HG02973 (cell line): Measurements from ENCODE around the gene RNF13.
"Not testable (repeated sequence)": the region's sequence is repeated elsewhere in the genome, so short reads cannot be mapped to it uniquely, and the experiment has no call there.

Experiments
- ATAC-seq: cut with Tn5 transposase; IDR thresholded peaks from one replicate; pipeline ENCODE4 v1.9.1; 2021; ENCODE audit warnings: moderate library complexity; ENCODE audit not compliant: unreplicated experiment

RNF13 gene

DNA sequence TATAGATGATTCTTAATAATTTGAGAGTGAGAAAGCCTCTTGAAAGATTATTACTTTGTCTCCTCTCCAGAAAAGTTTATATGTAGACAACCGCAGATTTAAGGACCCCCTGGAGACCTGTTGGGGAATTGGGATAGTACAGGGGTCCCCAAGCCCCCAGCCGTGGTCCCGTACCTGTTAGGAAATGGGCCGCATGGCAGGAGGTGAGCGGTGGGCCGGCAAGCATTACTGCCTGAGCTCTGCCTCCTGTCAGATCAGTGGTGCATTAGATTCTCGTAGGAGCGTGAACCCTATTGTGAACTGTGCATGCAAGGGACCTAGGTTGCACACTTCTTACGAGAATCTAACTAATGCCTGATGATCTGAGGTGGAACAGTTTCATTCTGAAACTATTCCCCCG is 79.4 kb downstream of the RNF13 start:
- ATAC-seq = no peak

DNA sequence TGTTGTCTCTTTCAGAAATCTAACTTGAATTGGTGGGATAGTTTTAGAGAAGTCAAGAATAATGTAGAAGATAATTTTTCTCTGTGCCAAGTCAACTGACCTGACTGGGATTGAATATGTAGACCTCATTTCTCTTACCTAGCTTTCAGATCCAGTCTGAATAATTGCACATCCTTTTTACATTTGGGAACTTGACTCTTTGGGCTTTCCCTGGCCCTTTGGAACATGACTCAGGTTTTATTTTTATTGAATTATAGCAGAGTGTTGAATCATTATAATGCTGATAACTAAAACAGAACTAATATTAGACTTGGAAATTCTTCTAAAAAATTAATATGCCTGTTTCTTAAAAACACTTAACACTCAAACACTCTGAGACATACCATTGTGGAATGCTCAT is 81.2 kb downstream of the RNF13 start:
- no peak for ATAC-seq

DNA sequence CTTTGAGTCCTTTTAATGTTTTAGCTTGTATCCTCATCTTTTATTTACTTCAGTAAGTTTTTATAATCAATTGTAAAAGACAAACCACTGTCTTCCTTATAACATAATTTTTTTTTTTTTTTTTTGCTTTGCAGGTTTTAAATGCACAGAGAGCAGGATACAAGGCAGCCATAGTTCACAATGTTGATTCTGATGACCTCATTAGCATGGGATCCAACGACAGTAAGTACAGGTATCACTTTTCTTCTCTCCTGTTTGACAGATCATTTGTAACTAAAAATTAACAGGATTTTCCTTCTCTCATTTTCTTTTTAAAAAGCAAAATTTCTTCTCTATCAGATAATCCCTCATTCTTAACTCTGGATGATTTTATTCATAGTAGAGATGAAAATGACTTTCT is 82.3 kb downstream of the RNF13 start:
- ATAC-seq = no peak

DNA sequence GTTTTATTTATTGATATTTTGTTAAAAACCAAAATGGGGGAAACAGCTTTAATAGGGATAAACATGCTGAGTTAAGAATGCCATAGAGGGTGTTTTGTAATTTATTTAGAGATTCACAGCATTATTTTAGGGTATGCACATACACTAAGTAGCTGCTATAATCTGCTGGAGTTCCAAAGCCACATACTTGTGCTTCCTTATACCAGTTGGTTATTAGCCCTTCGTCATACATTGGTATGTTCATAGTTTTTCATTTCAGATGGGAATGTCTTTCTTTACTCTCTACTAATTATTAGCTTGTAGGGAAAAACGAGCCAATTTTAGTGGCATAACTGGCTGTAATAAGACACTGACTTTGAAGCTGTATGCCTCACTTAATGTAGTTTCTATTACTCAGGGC is 82.8 kb downstream of the RNF13 start:
- no peak for ATAC-seq

DNA sequence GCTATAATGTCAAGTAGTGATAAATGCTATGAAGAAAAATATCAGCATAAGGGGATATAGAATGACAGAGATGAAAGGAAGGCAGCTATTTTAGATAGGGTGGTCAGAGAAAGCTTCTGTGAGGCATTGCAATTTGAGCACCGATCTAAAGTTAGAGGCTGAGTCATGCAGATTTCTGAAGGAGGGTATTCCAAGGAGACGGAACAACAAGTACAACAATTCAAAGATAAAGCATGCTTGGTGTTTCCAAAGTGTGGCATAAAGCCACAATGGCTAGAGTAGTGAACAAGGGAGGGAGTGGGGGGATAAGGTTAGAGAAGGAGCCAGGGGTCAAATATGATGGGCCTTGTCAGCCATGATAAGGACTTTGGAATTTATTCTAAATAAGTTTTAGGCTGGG is 85.8 kb downstream of the RNF13 start:
- no peak for ATAC-seq

DNA sequence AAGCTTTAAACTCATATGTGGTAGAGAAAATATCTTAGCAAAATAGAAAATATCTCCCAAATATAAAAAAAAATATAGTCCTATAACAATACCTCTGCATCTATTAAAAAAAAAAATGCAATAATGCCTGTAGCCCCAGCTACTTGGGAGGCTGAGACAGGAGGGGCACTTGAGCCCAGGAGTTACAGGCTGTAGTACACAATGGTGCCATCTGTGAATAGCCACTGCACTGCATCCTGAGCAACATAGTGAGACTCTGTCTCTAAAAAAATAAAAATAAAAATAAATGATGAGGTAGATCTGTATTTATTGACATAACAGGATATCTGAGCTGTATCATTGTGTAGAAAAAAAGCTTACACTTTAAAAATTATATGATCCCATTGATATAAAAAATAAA is 87.3 kb downstream of the RNF13 start:
- ATAC-seq = no peak

DNA sequence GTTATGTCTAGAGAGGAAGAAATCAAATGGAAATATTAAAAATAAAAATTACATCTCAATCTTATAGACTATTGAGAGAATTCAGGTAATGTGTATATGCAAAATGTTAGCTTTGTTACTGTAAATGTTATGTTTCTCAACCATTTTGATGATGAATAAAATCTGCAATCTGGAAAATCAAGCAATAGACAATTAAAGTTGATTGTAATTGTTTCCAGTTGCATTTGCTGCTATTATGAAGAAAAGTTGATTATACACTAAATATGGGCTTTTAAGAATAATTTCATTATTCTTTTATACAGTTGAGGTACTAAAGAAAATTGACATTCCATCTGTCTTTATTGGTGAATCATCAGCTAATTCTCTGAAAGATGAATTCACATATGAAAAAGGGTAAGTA is 88.8 kb downstream of the RNF13 start:
- no peak for ATAC-seq

DNA sequence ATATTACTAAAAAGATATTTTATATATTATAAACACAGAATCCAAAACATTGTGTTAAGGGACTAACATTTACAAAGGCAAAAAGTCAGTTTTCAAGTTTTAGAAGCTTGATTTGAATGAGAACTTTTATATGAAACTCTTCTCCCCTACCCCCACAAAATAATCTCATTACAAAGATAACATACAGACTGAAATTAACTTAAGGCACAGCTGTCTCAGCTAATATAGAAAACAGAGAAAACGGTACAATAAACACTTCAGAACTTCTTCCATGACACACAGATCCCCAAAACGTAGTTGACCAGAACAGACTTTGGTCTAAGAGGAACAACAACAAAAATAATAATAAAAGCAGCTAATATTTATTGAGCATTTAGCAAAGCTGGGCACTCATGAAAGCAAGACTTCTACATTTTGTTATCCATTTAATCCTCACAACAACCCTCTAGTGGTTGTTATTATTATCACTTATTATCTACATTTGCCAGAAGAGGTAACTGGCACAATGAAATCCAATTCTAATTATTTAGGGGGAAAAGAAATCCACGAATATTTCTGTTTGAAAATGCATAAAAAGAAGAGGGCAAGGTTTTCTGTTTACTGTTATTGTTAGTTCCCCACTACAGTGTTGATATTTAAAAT is 89.6 kb downstream of the RNF13 start:
- ATAC-seq = no peak

DNA sequence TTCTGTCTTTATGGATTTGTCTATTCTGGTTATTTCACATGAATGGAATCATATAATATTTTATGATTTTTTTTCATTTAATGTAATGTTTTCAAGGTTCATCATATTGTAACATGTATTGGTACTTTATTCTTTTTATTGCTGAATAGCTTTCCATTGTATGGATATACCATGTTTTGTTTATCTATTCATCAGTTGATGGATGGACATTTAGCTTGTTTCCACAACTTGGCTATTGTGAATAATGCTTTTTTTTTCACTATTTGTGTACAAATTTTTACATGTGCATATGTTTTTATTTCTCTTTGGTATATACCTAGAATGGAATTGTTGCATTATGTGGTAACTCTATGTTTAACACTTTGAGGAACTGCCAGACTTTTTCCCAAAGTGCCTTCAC is 93.0 kb downstream of the RNF13 start:
- ATAC-seq = no peak

DNA sequence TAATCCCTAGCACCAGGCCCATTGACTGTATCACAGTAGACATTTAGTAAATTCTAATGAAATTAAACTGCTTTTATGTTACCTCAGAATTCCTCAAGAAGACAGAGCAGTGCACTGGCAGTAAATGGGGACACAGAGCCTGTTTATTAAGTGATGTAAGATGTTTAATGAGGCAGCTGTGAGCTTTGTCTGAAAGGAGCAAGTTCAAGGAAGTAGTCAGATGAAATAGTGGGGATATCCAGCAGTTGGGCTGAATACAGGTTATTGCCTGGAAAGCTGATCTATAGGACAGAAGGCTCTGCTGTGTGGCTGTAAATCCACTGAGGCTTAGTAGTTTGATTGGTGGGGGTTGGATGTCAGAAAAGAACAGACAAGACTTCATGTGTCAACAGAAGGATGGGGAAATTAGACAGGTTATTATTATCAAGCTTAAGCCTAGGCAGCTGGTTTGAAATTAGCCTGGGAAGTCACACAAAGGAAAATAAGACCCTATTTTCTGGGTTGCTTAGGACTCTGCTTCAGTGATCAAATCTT is 95.5 kb downstream of the RNF13 start:
- ATAC-seq = no peak

DNA sequence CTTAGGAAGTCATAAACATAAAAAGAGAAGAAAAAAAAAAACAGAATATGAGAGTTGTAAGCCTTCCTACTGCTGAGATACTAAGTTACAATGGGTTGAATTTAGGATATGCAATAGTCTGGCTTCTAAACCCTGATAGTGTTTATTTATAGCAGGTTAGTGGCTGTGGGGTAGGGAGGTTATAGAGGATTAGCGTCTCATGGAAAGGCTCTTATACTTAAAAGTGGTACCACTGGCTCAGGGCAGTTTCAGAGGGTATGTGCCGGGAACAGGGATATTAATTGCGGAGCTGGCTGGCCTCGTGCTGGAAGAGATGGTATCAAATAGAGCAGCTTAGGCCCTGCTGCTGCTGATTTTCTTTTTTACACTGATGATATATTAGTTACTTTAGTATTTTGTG is 96.9 kb downstream of the RNF13 start:
- no peak for ATAC-seq

DNA sequence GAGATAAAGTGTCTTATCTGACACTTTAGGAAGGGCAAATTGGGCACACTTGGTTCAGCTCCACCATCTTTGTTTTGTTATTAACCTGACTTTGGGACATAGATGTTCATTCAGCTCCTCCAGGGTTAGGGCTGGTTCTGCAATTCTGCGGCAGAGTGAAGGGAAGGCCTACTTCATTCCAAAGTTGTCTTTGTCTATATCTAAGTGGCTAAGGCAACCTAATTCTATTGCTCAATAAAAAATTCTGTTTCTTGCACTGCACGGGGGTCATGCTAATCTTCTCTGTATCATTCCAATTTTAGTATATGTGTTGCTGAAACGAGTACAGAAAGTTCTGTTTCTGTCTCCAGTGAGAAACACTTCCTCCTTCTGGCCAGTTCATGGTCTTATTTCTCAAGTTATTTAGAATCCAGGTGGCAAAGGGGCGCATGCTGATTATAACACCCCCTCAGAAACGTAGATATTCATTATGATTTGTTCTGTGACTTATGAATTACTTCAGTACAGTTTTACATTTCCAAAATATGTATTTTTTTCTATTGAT is 104.2 kb downstream of the RNF13 start:
- no peak for ATAC-seq

DNA sequence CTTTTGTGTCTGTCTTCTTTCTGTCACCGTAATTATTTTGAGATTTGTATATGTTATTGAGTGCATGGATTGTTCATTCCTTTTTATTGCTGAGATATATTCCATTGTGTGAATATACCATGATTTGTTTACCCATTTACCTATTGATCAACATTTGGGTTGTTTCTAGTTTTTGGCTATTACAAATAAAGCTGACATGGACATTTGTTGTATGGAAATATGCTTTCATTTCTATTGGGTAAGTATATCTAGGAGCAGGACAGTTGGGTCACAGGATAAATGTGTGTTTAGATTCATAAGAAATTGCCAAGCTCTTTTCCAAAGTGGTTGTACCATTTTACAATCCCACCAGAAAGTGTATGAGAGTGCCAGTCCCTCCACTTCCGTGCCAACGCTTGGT is 106.5 kb downstream of the RNF13 start:
- ATAC-seq = no peak

DNA sequence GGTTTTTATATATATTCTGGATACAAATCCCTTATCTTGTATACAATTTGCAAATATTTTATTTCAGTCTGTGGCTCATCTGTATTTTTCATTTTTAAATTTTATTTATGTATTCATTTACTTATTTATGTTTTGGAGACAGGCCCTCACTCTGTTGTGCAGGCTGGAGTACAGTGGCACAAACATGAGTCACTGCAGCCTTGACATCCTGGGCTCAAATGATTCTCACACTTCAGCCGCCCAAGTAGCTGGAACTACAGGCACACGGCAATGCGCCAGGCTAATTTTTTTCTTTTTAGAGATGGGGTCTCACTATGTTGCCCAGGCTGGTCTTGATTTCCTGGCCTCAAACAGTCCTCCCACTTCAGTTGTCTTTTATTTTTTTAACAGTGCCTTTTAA is 107.1 kb downstream of the RNF13 start:
- ATAC-seq = no peak

DNA sequence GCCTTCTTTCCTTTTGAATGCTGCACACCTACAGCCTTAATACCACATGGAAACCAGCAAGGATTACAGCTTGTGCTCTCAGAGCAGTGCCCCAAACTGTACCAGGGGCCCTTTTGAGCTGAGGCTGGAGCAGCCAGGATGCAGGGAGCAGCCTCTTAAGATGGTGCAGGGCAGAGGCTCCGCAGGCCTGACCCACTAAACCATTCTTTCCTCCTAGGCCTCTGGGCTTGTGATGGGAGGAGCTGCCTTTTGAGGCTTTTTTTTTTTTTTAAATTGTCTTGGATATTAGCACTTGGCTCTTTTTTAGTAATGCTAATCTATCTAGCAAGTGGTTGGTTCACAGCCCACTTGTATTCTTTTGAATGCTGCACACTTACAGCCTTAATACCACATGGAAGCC is 120.0 kb downstream of the RNF13 start:
- no peak for ATAC-seq

DNA sequence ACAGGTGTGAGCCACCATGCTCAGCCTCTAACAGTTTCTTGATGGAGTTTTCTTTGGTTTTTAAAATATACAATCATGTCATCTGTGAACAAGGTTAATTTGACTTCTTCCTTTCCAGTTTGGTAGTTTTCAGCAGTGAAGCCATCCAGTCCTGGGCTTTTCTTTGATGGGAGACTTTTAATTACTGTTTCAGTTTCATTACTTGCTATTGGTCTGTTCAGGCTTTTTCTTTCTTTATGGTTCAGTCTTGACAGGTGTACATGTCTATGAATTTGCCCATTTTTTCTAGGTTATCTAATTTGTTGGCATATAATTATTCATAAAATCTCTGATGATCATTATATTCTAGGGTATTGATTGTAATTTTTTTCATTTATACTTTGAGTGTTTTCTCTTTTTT is 120.8 kb downstream of the RNF13 start:
- no peak for ATAC-seq

DNA sequence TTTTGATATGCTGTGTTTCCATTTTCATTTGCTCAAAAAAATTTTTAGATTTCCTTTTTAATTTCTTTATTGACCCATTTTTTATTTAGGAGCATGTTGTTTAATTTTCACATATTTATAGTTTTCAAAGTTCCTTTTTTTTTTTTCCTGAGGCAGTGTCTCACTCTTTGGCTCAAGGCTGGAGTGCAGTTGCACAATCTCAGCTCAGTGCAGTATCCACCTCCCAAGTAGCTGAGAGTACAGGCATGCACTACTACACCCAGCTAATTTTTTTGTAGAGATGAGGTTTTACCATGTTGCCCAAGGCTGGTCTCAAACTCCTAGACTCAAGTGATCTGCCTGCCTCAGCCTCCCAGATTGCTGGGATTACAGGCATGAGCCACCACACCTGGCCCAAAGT is 121.5 kb downstream of the RNF13 start:
- ATAC-seq = no peak

DNA sequence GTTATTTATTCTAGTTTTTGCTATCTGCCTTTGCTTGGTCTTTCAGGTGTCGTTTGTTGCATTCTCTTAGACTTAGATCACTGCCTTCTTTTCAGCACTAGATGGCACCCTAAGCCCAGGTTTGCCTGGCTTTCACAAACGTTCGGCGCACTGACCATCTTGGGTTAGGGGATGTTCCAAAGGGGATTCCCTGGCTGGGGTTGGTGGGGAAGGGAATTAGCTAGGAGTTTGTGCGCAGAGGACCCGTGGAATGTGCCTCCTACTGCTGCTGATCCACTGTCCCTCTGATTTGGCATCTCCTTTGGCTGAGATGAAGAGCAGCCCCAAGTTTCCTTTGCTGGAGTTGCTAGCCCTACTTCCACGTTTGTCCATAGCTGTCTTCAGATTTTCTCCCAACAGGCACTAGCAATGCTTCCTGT is 123.8 kb downstream of the RNF13 start:
- ATAC-seq = peak; percentile 64

DNA sequence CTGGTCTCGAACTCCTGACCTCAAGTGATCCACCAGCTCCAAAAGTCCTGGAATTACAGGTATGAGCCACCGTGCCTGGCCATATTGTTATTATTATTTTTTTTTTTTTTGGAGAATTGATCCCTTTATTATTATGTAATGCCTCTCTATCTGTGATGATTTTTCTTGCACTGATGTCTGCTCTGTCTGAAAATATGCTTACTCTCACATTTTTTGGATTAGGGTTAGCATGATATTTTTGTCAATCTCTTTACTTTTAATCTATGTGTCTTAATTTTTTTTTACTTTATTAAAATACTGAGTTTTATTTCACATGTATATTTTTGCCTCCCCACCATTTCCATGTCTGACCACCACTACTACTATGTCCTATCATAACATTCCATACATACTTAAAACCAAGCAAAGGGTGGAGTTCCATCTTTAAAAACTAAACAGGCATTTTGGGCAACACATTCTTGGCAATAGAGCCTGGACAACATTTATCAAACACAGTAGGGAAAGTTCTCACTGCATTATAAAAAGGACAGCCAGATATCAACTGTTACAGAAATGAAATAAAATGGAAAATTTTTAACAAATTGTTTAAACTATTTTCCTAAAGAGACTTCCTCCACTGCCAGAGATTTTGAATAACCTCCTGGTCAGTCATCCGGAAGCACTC is 125.5 kb downstream of the RNF13 start:
- not testable (repeated sequence) for ATAC-seq

DNA sequence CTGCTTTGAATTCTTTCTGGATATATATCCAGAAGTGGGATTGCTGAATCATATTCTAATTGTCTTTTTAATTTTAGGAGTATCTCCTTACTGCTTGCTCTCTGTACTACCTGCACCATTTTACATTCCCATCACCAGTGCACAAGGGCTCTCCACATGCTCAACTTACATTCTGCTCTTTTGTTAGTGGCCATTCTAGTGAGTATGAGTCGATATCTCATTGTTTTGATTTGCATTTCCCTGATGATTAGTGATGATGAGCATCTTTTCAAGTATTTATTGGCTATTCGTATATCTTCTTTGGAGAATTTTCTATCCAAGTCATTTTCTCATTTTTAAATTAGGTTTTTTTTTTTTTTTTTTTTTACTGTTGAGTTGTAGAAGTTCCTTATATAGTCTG is 128.2 kb downstream of the RNF13 start:
- no peak for ATAC-seq

DNA sequence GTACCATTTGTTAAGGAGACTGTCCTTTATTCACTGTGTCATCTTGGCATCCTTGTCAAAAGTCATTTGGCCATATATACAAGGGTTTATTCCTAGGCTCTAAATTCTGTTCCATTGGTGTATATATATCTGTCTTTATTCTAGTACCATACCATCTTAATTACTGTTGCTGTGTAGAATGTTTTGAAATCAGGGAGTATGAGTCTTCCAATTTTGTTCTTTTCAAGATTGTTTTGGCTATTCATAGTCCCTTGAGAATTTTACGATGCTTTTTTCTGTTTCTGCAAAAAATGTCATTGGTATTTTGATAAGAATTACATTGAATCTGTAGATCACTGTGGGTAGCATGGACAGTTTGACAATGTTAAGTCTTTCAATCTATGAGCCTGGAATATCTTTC is 128.9 kb downstream of the RNF13 start:
- no peak for ATAC-seq

DNA sequence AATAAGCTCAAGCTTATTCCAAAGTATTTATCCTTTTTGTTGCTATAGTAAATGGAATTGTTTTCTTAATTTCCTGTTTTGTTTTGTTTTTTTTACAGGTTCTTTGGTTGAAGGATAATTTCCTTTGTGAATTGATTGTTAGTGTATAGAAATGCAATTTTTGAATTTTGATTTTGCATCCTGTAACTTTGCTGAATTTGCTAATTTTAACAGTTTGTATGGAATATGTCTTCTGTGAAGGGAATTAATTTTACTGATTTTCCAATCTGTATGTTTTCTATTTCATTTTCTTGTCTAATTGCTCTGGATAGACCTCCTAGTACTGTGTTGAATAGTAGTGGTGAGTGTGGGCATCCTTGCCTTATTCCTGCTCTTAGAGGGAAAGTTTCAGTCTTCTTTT is 129.4 kb downstream of the RNF13 start:
- ATAC-seq = no peak

DNA sequence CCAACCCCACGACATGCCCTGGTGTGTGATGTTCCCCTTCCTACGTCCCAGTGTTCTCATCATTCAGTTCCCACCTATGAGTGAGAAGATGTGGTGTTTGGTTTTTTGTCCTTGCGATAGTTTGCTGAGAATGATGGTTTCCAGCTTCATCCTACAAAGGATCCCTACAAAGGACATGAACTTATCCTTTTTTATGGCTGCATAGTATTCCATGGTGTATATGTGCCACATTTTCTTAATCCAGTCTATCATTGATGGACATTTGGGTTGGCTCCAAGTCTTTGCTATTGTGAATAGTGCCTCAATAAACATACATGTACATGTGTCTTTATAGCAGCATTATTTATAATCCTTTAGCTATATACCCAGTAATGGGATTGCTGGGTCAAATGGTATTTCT is 131.0 kb downstream of the RNF13 start:
- not testable (repeated sequence) for ATAC-seq
